GM08714 (cell line): ENCODE data around the gene KRTAP10-3.
"Not testable (repeated sequence)": the region's sequence is repeated elsewhere in the genome, so short reads cannot be mapped to it uniquely, and the experiment has no call there.

Experiments
- H3K4me3 ChIP-seq: fragments of 200-500 bp; sonication (Bioruptor generic); 2 replicates; pipeline ENCODE4 v1.5.1; 2014; ENCODE audit warnings: mild to moderate bottlenecking, low read length, inconsistent platforms
- ZNF274 ChIP-seq: IDR thresholded peaks from 2 replicates; pipeline ENCODE4 v1.6.1; 2012; ENCODE audit warnings: mild to moderate bottlenecking, low read depth, low read length

KRTAP10-3 gene

DNA sequence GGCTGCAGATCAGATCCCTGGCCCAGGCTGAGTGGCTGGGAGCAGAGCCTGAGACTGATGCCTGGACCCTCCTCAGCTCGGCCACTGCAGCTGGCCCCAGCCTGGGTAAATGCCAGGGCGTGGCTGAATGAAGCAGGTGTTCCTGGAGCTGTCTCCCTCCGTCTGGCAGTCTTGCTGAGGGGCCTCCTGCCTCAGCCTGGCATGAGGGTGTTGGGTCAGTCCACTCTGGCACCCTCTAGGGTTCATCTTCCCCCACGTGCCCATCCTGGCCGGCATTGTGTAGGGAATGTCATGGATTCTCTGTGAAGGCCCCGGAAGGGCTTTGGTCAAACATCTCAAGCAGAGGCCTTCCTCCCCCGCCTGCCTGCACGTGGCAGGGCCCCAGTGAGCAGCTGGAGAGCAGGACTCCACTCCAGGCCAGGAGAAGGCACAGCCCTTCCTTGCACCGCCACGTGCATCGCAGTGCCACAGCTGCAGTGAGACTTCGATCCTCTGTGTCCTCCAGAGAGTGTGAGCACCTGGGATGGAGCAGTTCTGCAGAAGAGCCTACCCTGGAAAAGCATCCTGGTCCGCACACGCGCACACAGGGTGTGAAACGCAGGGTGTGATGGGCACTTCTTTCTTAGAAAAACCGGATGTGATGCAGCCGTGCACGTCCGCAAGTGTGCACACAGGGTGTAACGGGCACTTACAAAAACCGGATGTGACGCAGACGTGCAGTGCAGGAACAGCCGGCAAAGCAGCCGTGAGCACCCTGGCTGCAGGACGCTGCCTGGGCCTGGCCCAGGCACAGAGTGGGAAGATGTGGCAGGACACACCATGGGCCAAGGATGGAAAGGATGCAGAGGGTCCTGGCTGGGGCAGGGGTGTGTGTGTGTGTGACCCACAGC, 10.3 kb upstream of the KRTAP10-3 start:
- TF ChIP-seq ZNF274, result no peak
- no peak overlapping the region for H3K4me3 ChIP-seq

DNA sequence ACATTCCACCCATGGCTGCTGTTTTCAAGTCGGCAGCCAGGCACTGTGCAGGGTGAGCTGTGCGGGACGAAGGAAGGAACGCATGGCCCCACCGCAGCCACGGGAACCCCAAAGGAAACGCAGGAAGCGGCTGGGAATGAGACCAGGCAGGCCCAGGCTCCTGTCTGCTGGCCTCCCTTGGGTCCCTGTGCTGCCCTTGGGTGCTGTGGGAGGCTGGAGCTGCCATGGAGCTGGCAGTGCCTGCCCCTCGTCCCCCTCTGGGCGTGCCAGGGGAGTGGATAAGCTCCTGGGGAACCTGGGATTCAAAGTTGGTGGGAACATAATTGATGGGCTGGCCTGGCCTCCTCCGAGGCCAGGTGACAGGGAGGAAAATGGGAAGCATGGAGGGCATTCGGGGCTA, 9.7 kb upstream of the KRTAP10-3 start:
- no peak overlapping the region for H3K4me3 ChIP-seq
- TF ChIP-seq ZNF274, result no peak

DNA sequence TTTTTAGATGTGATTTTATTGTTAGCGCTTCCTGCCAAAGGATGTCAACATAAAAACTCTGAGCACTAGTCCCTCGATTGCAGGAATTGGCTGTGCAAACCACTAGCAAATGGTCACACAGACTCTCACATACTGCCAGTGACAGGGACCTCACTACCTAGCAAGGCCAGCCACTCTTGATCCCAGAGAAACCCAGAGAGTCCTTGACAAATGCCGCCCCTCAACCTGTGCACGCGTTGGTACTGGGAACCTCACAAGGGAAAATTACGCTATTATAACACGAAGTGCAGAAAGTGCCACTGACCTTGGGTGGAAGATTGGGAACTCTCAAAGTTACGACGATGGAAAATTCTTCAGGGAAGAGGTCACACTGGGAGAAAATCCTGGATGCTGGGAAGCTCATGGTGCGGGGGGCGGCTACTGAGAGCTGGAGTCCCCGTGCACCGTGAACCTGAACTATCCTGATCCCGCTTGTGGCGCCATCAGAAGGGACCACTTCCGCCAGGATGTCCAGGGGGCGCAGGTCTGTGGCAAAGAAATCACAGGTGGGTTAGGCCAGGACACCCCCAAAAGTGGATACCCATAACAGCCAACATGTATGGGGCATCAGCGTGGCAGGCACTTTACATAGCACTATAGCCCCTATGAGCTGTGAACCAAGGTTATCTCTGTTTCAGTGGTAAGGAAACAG, 9.0 kb upstream of the KRTAP10-3 start:
- no peak for TF ChIP-seq ZNF274
- H3K4me3 ChIP-seq, result no peak overlapping the region

DNA sequence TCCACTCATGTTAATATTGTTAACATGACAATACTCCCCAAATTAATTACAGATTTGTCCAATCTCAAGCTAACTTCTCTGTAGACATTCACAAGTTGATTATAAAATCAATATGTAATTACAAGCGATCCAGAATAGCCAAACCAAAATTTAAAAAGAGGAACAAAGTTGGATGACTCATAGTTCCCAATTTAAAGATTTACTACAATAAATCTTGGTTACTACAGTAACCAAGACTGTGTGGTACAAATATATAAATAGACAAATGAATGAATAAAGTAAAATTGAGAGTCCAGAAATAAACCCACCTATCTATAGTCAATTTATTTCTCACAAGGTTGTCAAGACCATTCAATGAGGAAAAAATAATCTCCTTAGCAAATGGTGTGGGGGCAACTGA, 7.8 kb upstream of the KRTAP10-3 start:
- TF ChIP-seq ZNF274, result no peak
- H3K4me3 ChIP-seq, result no peak overlapping the region

DNA sequence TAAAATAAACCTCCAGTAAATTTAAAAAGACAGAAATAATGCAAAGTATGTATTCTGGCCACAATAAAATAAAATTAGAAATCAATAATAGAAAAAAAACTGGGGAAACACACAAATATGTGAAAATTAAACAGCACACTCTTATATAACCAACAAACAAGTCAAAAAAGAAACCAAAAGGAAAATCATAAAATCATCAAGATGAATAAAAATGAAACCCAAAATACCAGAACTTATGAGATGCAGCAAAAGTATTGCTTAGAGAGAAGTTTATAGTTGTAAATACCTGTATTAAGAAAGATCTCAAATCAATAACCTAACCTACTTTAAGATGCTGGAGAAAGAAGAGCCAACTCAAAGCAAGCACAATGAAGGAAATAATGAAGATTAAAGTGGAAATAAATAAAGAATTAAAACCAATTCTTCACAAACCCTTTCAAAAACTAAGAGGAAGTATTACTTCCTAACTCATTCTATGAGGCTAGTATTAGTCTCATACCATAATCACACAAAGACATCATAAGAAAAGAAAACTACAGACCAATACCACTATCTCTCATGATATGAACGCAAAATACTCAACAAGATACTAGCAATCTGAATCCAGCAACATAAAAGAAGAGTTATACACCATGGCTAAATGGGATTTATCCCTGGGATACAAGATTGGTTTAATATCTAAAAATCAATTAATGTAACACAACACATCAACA, 6.4 kb upstream of the KRTAP10-3 start:
- TF ChIP-seq ZNF274, result no peak
- no peak overlapping the region for H3K4me3 ChIP-seq

DNA sequence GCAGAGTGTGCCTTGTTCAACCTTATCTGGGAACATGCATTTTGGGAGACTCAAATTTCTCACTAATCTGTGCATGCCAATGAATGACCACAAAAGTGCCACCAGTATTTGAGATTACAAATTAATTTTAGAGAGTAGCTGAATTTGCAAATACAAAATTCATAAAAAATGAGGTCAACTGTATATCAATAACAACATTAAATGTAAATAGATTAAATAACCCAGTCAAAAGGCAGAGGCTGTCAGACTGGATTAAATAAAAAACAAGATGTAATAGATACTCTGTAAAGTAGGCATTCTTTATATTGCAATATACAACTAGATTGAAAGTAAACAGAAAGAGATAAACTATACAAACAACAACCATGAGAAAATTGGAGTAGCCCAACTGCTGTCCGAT, 5.5 kb upstream of the KRTAP10-3 start:
- TF ChIP-seq ZNF274, result no peak
- H3K4me3 ChIP-seq, result no peak overlapping the region

DNA sequence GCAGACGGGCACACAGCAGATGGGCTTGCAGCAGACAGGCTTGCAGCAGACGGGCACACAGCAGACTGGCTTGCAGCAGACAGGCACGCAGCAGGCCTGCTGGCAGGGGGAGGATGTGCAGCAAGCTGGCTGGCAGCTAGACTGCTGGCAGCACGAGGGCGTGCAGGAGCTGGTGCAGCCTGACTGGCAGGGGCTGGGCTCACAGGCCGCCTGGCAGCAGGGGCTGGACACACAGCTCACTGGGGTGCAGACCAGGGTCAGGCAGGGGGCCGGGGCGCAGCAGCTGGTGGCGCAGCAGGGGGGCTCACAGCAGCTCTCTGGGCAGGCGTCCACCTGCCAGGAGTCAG, 293 bp downstream of the KRTAP10-3 start:
- not testable (repeated sequence) for H3K4me3 ChIP-seq

DNA sequence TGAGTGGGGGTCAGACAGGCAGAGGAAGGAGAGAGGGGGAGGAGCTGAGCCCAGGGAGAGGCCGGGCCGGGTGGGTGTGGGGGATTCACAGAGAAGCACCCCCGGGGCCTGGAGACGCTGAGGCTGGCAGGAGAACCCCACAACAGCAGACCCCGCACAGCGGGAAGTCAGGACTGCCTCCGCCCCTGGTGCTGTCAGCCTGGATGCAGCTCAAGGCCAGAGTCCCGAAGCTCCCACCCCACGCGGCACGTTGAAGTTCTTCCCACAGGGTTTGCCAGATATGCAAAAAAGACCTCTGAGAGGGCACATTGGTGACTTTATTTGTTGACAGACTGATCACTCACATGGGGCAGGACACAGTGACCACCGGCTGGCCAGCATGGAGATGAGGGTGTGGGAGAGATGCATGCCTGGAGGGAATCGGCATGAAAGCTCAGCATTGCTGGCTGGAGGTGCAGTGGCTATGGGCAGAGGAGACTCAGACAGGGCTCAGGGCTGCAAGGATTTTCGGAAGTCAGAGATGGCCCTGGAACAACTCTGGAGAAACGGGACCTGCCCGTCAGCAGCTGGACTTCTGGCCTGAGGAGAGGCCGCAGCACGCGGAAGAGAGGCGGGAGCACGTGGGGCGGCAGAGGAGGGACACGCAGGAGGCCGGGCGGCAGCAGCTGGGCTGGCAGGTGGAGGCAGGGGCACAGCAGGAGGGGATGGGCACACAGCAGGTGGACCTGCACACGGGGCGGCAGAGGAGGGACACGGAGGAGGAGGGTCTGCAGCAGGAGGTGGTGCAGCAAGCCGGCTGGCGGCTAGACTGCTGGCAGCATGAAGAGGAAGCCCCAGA, 885 bp downstream of the KRTAP10-3 start:
- no peak for TF ChIP-seq ZNF274
- no peak overlapping the region for H3K4me3 ChIP-seq

DNA sequence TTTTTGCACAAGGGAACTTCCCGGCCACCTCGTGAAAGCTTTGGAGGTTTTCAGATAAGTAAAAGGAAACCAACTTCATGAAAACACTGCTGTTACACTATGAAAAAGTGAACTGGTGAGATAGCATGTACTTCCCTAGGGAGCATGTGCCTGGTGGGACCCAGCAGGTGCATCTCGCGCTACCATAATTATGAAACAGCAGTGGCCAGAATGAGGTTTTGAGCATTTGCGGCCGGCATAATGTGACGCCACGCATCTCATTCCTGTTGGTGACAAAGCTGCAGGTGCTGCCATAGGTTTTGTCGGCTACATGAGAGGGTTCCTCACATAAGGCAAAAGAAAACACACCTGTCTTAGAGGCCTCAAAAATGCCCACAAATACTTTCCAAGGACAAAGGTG, 1.7 kb downstream of the KRTAP10-3 start:
- H3K4me3 ChIP-seq, result no peak overlapping the region
- no peak for TF ChIP-seq ZNF274

DNA sequence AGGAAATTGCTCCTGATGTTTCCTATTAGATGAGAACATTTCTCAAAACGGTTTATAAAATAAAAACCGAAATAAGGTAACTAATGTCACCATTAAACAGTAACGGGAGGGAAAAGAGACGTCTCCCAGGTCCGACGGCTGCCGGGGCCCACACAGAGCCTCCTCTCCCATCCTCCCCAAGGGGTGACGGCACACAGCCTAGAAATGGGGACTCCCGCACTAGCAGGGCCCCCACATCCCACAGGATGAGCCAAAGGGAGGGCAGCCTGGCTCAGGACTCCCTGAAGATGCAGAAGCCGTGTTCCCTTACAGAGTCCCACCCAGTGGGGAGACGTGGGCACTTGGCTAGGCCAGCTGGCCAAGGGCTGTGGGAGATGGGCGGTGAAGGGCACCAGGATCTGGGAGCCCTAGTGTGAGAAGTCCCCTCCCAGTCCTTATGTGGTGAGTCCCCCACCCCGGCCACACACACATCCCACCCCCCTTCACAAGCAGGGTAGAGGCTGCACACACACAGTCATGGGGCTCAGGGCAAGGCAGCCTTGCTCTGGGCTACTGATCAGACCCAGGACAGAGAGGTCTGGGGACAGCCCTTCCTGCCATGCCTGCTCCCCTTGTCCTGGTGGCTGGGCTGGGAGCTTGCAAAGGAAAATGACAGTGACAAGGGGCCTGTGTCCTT, 3.3 kb downstream of the KRTAP10-3 start:
- no peak overlapping the region for H3K4me3 ChIP-seq
- TF ChIP-seq ZNF274, result no peak

DNA sequence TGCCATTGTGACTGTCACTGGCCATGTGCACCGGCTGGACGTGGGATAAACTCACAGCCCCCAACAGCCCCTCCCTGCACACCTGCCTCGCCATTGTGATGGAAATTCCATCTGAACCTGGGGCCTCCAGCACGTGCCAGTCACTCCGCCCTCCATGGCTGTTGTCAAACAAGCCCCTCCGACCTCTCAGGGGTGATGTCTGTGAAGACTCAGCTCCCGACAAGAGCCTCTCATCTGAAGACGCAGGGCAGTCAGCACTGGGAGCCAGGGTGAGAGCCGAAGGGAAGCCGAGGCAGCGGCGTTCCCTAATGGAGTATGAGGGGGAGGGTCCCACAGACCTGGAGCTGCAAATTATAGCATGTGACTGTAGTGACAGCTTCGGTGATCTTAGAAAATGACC, 5.9 kb downstream of the KRTAP10-3 start:
- H3K4me3 ChIP-seq, result no peak overlapping the region
- no peak for TF ChIP-seq ZNF274

DNA sequence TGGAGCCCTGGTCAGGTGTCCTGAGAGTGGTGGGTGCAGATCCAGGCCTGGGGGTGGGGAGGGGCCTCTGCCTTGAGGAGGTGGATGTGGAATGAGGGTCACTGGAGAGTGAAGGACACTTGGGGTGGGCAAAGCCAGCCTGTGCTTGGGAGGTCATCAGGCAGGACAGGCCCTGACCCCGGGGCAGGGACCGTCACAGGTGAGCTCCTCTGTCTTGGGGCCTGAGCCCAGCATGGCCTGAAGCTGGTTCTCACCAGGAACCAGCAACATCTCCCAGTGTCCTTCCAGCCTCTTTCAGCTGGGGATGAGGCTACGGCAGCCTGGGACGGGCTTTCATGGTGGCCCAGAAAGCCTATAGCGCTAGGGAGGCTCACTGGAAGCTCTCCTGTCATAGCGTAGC, 6.5 kb downstream of the KRTAP10-3 start:
- no peak for TF ChIP-seq ZNF274
- H3K4me3 ChIP-seq, result no peak overlapping the region

DNA sequence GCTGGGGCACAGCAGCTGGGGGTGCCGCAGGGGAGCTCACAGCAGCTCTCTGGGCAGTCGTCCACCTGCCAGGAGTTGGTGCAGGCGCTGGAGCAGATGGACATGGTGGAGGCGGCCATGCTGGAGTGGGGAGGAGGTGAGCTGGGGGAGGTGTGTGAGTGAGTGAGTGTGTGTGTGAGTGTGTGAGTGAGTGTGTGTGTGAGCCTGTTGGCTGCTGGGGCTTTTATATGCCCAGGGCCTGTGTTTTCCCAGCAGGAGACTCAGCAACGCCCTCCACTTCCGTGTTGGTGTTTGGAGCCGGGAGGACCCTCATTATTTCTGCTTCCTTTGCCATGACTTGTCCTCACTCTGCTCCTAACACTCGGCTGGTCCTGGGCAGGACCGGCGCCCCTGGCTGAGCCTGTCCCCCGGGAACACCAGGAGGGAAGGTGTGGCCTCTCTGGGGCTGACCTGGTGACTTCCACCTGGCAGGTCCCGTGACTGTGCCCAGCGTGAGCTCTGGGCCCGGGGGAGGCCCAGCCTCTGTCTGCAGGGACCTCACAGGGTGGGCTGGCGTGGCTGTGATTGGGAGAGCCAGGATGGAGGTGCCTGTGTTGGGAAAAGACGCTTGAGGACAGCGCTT, 7.1 kb downstream of the KRTAP10-3 start, which contains the start of gene KRTAP10-2:
Gene KRTAP10-2 (minus strand): TSS at position 166 of the 622 bp plus-strand sequence. CDS start 47 bp downstream, at position 119.
- no peak within 1 kb of the TSS for H3K4me3 ChIP-seq
- no peak for TF ChIP-seq ZNF274
